HG03097 (cell line): ENCODE measurements around the gene RTL1.

Experiments
- ATAC-seq: cut with Tn5 transposase; IDR thresholded peaks from one replicate; pipeline ENCODE4 v1.9.1; 2021; ENCODE audit not compliant: unreplicated experiment, low FRiP score

The RTL1 gene

DNA sequence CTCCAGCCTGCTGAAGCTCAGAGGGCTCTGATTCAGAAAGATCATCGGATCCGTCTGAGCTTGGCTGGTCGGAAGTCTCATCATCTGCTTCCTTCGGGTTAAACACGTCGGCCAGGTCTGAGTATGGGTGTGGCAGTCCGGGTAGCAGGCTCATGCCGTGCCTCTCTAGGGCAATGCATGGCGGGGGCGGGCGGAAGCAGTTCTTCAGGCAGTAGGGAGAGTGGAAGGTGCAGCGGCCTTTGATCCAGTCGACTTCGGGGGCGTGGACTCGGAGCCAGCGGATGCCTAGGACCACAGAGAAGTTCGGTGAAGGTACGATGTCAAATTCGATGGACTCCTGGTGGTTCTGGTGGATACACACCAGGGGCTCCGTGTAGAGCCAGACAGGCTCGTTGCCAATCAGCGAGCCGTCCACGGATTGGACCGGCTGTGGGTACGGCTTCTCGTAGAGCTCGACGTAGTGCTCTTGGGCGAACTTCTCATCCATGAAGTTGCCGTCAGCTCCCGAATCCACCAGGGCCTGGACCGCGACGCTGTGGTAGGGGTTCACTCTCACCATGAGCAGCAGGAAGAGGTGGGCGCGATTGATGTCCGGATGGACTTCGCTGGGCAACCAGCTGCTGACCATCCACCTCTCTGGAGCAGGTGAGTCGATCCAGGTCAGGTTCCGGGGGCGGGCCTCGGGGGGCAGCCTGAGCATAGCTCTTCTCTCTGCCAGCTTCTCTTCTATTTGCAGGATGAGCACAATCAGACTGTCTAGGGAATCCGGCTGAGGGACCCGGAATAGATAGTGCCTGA is 20.3 kb downstream of the RTL1 start:
- ATAC-seq, result no peak

DNA sequence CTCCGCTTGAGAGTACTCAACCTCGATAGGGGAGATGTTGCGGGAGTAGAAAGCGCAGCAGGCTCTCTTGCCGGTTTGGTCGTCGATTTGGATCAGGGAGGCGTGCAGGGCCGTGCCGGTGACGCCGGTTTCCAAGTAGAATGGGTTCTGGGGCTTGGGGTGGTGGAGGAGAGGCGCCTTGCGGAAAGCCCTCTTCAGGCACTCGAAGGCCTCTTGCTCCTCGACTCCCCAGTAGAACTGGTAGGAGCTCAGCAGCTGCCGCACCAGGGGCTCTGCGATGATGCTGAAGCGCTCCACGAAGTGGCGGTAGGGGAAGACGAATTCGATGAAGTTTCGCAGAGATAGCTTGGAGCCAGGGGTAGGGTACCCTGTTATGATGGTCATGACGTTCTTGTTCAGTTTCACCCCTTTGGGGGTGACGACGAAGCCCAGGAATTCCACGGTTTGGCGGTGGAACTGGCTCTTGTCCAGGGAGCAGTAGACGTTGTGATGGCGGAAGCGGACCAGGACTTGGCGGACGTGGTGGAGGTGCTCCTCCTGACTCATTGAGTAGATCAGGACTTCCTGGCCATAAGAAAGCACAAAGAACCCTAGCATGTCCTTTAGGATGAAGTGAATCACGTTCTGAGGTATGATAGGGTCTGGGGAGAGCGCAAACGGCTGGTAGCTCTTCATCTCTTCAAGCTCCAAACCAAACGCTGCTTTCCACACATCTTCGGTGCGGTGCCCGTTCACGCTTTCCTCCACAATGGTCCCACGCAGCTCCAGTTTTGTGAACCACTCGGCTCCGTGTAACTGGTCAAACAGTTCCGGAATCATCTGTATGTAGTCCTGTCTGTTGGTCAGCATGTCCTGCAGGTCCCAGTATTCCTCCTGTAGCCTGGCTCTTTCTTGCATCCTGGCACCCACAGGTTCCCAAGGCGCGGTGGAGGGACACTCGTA is 21.2 kb downstream of the RTL1 start:
- no peak for ATAC-seq

DNA sequence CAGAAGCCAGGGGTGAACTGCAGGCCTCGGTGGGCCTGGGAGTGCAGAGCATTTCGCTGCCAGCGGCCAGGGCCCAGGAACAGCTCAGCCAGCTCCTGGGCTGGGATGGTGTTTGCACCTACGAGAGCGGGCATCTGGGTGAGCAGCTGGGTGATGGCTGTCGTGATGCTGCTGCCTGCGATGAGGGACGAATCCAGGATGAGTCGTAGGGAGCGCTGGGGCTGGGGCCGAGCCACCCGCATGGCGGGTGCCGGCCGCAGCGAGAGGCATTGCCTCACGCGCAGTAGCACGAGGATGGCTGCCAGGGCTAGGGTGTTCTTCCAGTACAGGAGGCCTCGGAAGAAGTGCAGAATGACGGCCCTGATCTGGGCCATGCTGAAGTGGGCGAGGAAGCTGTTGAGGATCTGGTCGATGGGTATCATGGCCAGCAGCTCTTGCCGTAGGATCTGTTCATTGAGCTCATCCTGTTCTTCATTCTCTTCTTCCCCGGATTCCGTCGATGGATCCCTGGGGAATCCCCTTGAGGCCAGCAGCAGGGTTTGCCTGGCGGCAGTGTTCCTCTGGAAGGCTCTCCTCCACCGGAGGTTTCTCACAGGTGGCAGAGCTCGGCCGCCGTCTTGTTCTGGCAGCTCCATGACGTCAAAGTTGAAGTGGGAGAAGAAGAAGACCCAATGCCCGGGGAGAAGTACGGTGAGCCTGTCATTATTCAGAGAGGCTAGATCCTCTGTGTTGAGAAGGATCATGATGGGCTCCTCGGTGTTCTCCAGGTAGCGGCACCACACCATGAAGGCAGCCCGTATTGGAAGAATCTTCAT is 22.1 kb downstream of the RTL1 start:
- ATAC-seq, result no peak

DNA sequence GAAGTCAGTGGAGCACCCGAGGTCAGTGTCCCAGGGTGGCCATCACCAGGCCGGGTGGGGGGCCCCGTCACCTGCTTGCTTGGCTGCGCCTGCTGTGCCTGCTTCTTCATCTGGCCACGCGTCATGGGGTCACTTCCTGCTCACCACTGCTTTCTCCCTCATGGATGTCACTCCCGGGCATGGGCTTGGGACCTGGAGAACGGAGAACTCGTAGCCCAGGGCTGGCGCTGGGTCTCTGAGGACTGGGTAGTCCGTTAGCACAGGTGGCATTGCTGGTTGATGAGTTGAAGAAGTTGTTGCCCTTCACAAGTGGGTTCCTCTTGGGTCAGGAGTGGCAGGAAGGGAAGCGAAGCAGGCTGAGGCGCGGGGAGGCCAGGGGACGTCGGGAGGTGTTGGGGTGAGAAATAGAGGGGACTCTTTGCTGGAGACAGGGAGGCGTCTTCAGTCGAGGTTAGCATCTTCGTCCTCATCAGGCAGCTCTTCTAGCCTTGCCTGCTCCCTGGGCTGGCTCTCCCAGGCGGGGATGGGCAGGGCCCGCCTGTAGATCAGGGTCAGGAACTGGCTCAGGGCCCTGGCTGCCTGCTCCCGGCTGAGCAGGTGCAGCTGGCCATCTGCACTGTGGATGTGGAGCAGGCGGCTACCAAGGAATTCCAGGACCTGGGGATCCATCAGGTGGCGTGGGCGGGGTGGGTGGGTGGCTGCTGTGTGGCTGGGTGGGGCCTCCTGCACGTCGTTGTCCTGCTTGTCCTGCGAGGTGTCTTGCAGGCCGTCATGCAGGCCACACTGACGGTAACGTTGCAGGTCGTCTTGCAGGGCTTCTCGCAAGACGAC is 23.0 kb downstream of the RTL1 start:
- no peak for ATAC-seq

DNA sequence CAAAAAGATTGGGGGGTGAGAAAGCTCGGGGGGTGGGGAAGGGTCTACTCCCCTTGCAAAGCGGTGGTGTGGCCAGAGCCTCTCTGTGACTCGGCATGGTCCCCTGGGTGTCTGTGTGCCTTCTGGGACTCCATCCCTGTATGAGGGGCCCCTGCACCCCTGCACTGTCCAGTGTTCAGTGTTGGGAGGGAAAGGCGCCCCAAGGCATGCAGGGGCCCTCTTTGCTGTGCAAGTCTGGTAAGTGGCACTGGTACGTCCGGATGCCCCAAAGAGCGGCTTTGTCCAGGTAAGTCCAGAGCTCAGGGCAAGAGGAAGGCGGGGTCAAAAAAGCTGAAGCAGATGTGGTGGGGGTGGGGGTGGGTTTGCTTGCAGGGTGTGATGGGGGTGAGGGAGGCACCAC is 23.7 kb downstream of the RTL1 start:
- no peak for ATAC-seq

DNA sequence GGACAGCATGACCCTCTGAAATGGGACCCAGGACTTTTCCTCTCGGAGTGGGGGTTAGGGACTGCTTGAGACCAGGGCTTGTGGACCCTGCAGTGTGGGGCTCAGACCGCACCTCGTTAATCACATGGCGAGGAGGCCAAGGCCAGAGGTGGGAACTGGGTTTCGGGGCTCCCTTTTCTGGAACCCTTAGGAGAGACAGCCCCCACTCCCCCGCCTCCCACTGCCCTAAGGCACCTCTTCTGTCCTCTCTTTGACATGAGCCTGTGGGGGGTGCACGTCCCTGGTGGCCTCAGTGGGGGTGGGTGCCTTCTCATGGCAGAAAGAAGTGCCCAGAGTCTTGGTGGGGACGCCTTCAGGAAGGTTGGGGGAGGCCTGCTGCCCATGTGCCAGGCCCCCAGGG is 24.3 kb downstream of the RTL1 start:
- no peak for ATAC-seq

DNA sequence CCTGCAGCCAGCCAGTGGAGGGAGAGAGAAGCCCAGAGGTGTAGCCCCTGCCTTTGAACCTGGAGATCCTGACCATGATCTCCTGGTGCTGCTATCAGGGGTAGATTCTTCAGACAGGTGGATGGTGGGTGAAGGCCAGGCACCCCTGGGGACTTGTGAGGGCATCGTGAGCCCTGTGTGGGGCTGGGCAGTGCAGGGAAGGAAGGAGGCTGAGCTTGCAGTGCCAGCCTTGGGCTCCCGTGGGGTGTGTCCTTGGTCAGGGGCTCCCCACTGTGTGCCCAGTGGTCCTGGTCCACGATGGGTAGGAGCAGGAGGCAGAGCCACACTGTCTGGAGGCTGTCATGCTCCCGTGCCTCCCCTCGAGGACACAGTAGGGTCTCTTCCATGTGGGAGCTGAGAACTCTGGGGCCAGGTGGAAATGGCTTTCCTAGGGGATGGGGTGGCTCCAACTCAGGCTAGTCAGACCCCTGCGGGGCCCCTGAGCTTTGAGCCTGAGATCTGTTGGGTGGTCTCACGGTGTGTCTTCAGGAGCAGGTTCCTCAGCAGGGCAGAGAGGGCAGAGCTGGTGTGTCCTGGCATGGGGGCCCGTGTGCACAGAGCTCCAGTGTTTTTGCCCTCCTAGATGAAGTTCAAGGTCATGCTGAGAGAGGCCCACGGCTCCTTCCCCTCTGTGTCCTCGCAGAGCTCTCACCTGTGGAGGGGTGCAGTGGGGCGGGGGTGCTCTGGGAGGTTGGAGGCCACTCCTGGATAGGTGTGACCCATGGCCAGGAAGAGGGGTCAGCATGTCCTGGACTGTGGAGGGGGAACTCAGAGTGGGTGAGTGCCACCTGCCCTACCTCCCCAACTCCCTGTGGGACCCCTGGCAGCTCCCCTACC is 25.0 kb downstream of the RTL1 start:
- ATAC-seq, result no peak

DNA sequence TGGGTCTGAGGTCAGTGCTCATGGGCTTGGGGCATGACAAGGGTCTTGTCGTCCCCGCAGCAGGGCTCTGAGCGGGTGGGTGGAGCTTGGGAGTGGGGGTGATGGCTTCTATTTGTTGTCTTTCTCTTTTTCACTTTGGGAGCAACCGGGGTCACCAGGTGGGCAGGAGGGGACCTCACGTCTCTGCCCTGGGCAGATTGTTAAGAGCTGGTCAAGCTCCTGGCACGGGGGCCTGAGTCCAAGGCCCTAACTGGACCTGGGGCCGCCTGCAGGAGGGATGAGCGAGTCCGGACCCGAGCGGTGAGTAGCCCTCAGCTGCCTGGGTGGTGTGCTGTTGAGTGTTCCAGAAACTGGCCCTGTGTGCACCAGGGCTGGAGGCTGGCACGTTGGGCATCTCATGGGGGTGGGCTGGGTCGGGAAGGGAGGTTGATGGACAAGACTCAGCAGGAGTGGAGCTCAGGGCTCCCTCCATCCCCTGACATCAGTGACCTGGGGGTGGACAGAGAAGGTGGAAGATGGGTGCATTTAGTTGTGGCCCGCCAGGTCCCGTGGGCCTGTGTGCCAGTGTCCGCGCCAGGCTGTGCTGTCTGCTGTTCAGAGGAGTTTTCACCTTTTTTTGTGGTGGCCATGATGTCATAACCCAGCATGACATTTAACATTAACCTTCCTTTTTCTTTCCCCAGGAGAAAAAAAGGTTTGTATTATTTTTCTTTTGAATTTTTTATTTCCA is 27.5 kb downstream of the RTL1 start:
- no peak for ATAC-seq

DNA sequence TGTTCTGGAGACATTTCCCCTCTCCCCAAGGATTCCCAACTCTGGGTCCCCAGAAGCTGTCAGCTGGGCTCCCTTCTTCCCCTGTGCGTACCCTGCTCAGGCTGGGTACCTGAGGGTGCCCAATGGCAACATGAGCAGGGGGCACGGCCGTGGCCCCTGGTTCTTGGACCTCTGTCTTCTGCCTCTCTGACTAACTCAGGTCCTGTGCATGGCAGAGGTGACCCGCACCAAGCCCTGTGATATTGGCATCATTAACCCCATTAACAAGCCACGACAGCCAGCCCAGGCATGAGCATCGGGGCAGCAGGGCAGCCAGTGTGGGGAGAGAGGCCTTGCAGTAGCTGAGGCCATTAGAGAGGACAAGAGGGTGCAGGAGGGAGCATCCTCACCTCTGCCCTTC is 28.4 kb downstream of the RTL1 start:
- no peak for ATAC-seq

DNA sequence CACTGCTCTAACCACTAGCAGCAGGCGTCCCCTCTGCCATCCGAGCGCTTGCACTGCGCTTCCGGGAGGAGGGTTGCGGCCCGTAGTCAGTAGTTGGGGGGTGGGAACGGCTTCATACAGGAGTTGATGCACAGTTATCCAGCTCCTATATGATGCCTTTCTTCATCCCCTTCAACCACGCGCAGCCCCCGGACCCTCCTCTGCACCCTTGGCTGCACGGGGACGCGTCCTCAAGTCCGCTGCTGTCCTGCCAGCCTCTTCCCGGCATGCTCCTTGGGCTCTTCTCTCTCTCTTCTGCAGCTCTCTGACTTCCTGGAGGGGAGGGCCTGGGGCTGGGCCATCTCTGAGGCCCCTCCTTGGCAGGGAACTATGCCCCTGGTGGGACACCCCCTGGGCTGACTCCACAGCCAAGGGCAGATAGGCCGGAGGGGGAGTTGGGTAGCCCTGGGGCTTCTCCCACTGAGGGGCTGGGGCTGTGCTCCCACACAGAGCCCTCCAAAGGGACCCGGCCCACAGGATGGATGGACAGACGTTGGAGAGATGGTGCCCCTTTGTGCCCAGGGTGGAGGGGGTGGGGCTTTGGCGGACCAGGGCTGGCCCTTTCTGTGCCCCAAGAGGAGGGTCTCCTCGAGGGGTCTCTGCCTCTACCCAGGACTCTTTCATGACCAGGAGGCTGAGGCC is 29.0 kb downstream of the RTL1 start:
- ATAC-seq, result no peak

DNA sequence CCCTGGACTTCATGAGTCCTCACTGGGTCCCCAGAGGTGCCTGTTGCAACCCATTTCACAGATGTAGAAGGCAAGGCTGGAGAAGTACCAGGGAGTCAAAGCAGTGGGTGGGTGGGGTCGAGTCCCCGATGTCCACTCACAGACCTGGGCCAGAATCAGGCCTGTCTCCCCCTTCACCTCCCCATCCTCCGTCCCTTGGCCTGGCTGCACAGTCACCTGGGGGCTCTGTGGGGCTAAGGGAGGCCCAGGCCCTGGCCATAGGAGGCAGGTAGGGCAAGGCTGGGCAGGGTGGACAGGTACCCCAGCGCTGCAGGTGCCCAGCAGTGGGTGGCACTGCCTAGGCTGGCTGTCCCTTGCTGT is 29.5 kb downstream of the RTL1 start:
- no peak for ATAC-seq

DNA sequence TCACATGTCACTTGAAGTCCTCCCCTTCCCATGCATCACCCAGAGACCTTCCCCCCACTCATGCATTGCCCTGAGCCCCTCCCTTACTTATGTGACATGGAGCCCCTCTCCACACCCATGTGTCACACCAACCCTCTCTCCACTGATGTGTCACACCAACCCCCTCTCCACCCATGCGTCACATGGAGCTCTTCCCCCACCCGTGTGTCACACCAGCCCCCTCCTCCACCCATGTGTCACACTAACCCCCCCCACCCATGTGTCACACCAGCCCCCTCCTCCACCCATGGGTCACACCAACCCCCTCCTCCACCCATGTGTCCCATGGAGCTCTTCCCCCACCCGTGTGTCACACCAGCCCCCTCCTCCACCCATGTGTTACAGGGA is 30.4 kb downstream of the RTL1 start:
- ATAC-seq, result no peak

DNA sequence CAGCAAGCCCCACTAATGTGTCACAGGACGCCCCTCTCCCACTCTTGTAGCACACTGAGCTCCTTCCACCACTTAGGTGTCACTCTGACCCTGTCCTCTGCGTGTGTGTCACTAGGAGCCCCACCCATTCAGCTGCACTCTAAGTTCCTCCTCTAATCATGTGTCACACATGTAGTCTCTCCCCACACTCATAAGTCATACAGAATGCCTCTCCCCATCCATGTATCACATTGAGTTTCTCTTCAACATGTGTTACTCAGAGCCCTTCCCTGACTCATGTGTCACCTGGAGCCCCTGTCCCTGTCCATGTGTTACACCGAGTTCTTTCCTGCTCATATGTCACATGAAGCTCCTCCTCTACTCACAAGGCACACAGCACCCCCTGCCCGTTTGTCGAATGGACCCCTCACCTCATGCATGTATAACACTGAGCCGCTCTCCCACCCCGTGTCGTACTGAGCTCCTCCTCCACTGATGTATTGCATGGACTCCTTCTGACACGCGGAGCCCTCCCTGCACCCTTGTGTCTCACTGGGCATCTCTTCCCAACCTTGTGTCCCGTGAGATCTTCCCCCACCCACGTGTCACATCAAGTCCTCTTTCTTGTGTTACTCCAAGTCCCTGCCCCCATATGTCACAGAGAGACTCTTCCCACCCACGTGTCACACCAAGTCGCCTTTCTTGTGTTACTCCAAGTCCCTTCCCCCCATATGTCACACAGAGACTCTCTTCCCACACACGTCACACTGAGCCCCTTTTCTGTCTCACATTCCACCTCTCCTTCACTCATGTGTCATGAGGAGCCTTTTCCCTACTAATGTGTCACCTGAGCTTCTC is 31.0 kb downstream of the RTL1 start:
- no peak for ATAC-seq

DNA sequence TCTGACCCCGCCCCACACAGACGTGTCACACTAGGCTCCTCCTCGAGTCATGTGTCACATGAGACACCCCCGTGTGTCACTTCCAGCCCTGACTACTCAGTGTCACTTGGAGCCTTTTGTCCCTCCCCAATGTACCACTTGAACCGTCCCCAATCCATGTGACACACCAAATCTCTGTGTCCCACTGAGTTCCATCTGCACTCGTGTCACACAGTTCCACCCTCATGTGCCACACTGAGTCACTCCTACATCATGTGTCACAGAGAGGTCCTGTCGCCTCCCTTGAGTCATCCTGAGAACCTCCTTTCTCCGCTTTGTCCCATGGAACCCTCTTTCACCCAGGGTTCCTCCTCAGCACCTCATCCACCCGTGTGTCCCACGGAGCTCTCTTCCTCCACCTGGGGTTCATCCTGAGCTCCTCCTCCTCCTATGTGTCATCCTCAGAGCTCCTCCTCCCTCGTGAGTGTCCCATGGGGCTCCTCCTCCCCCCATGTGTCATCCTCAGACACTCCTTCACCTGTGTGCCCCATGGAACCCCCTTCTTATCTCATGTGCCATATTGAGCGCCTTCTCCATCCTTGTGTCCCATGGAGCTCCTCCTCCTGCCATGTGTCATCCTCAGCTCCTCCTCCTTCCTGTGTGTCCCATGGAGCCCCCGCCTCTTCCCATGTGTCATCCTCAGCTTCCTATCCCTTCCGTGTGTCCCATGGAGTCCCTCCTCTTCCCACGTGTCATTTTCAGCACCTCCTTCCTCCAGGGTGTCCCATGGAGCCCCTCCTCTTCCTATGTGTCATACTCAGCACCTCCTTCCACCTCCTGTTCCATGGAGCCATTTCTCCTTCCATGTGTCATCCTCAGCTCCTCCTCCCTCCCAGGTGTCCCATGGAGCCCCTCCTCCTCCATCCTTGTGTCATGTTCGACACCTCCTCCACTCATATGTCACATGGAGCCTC is 32.0 kb downstream of the RTL1 start:
- no peak for ATAC-seq

DNA sequence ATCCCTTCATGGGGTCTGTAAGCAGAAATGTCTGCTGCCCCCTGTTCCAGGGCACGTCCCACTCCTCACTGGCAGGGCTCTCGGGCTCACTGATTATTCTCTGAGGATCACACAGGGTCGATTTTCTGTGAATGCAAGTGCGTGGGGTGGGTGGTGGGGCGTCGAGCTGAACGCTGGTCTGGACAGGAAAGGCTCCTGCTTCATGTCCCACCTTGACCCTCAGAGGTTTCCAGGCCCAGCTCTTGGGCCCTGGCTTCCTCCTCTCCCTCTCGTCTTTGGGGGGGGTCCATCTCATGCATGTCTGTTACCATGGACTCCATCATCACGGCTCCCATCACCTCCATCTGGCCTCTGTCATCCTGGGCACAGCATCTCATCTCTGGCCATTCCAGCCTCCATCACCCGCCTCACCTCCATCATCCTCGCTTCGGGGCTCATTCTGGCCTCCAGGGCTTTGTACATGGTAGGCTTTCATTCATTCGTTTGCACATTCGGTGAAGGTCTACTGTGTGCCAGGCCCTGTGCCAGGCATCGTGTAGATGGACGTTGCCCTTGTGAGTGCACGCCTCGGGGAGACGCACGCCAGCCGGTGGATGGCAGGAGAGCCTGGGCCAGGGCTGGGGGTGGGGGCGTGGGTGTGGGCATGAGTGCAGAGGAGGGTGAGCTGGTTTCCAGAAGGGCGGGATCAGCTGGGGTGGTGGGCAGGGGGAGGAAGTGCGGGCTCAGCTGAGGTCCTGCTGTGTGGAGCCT is 34.7 kb downstream of the RTL1 start:
- no peak for ATAC-seq
